GM12878 (cell line): ENCODE data around the gene CCDC47.

Experiments
- ATF3 ChIP-seq: IDR thresholded peaks from 2 replicates; pipeline ENCODE4 v1.6.1; 2011; ENCODE audit warnings: low read depth, mild to moderate bottlenecking, low read length, moderate library complexity, borderline replicate concordance; ENCODE audit errors: extremely low read depth
- CBX5 ChIP-seq: sonication (generic); IDR thresholded peaks from 2 replicates; pipeline ENCODE4 v1.6.1; 2016; ENCODE audit warnings: low read depth, moderate library complexity, mild to moderate bottlenecking, inconsistent platforms
- CEBPB ChIP-seq, 2 experiments: fragments of 150-350 bp in 1 of 2; IDR thresholded peaks; 2 replicates each; pipeline ENCODE4 v1.6.1; 2012 to 2014; ENCODE audit warnings: low read depth in 2 of 2, low read length in 2 of 2, borderline replicate concordance in 1 of 2, inconsistent platforms in 1 of 2
- CREB1 ChIP-seq: IDR thresholded peaks from 2 replicates; pipeline ENCODE4 v1.6.1; 2012; ENCODE audit warnings: low read depth, mild to moderate bottlenecking, inconsistent platforms
- CTCF ChIP-seq, 3 experiments: IDR thresholded peaks in 2 of 3; conservative IDR thresholded peaks in 1 of 3; 2 replicates each; pipeline ENCODE4 v1.5.1; 2011; ENCODE audit warnings: low read depth in 3 of 3, low read length in 3 of 3, mild to moderate bottlenecking in 3 of 3, control low read depth in 2 of 3, moderate library complexity in 2 of 3, inconsistent platforms in 1 of 3, mixed read lengths in 1 of 3; ENCODE audit not compliant: control insufficient read depth in 2 of 3, insufficient read depth in 1 of 3; ENCODE audit errors: extremely low read depth in 1 of 3
- E2F4 ChIP-seq: IDR thresholded peaks from 2 replicates; pipeline ENCODE4 v1.6.1; 2012; ENCODE audit warnings: low read depth, low read length, improper control_type of control experiment
- FOXM1 ChIP-seq: IDR thresholded peaks from 2 replicates; pipeline ENCODE4 v1.6.1; 2012; ENCODE audit warnings: low read depth, mild to moderate bottlenecking, inconsistent platforms, low read length, moderate library complexity
- POLR2A ChIP-seq: IDR thresholded peaks from 2 replicates; pipeline ENCODE4 v1.6.1; 2011; ENCODE audit warnings: low read depth, mild to moderate bottlenecking, low read length
- RCOR1 ChIP-seq: conservative IDR thresholded peaks from 2 replicates; pipeline ENCODE4 v1.6.1; 2012; ENCODE audit warnings: low read depth, low read length, improper control_type of control experiment
- RELB ChIP-seq: fragments of 450-650 bp; IDR thresholded peaks from 2 replicates; pipeline ENCODE4 v1.6.1; 2017; ENCODE audit warnings: low read depth, mild to moderate bottlenecking, moderate library complexity
- RFX5 ChIP-seq: IDR thresholded peaks from 2 replicates; pipeline ENCODE4 v1.6.1; 2011; ENCODE audit warnings: low read depth, low read length, improper control_type of control experiment
- SP1 ChIP-seq: IDR thresholded peaks from one replicate; pipeline ENCODE4 v1.6.1; 2011; ENCODE audit warnings: low read depth, low read length

- TF ChIP-seq RFX5 (no peak), RCOR1 (no peak), SP1 (no peak), POLR2A (no peak), CEBPB (IDR thresholded peaks at IDR 0.05; ENCODE audit: borderline replicate concordance in 1 of 2, low read depth in 2 of 2, low read length in 2 of 2) (no peak), FOXM1 (no peak), CREB1 (no peak), ATF3 (no peak), CTCF (IDR thresholded peaks at IDR 0.05 in 2 of 3, conservative IDR thresholded peaks at IDR 0.05 in 1 of 3; ENCODE audit: control insufficient read depth in 2 of 3, extremely low read depth in 1 of 3, insufficient read depth in 1 of 3, low read depth in 3 of 3, low read length in 3 of 3) (no peak), RELB (no peak), E2F4 (no peak), CBX5 (no peak)
Observed at GRCh38 chr17:63792055-63792729, 18.8 kb upstream of the CCDC47 start.
